ENCODE measurements around the gene BBX. TPM values are rescaled to one million over a fixed set of nuclear protein-coding genes. Genes with fewer than 3 reads are reported as not detected.

The BBX gene
- total RNA-seq, 1 donor from 2014 or later, result 90.3 TPM

- H3K4me1 Mint-ChIP-seq, result peaks cover 4% of the 10 kb centered on the region
- H3K36me3 Mint-ChIP-seq, result no peaks in the 10 kb centered on the region
- no peak overlapping the region for H3K4me3 Mint-ChIP-seq
- no peak for DNase-seq (ENCODE audit: low spot score in 2 of 2, unreplicated experiment in 2 of 2)
- TF ChIP-seq, protein P1, sequence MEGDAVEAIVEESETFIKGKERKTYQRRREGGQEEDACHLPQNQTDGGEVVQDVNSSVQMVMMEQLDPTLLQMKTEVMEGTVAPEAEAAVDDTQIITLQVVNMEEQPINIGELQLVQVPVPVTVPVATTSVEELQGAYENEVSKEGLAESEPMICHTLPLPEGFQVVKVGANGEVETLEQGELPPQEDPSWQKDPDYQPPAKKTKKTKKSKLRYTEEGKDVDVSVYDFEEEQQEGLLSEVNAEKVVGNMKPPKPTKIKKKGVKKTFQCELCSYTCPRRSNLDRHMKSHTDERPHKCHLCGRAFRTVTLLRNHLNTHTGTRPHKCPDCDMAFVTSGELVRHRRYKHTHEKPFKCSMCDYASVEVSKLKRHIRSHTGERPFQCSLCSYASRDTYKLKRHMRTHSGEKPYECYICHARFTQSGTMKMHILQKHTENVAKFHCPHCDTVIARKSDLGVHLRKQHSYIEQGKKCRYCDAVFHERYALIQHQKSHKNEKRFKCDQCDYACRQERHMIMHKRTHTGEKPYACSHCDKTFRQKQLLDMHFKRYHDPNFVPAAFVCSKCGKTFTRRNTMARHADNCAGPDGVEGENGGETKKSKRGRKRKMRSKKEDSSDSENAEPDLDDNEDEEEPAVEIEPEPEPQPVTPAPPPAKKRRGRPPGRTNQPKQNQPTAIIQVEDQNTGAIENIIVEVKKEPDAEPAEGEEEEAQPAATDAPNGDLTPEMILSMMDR (IDR thresholded peaks at IDR 0.05; ENCODE audit: unreplicated experiment), result no peak
- no peaks in the 10 kb centered on the region for H3K27me3 Mint-ChIP-seq (ENCODE audit: low read depth)
- no peak overlapping the region for H3K27ac Mint-ChIP-seq
- H3K9me3 Mint-ChIP-seq, result no peaks in the 10 kb centered on the region
Observed at GRCh38 chr3:107853821-107854220, 331.1 kb downstream of the BBX start.

DNA sequence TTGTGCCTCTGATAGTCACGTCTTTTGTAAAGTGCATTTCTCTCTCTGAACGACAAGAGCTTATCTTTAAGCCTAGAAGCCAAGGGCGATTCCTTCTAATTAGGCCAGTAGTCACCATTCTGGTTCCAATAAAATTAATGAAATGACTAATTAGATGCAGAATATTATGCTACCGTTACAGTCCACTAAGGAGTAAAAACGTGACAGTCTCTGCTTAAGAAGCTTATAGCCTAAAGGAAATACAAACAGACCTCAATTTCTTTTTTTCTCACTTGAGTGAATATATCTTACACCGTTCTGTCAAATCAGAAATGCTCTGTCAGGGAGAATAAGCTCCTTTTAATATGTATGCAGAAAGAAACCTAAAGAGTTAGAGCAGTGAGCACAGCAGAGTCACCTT, 332.0 kb downstream of the BBX start:
- Mint-ChIP-seq H3K4me1 (peaks cover 4% of the 10 kb centered on the region), H3K36me3 (no peaks in the 10 kb centered on the region), H3K4me3 (no peak overlapping the region), H3K27ac (no peak overlapping the region), H3K9me3 (peaks cover 3% of the 10 kb centered on the region), H3K27me3 (ENCODE audit: low read depth) (no peaks in the 10 kb centered on the region)
- TF ChIP-seq, protein P1 (IDR thresholded peaks at IDR 0.05; ENCODE audit: unreplicated experiment), result no peak
- no peak for DNase-seq (ENCODE audit: low spot score in 2 of 2, unreplicated experiment in 2 of 2)

DNA sequence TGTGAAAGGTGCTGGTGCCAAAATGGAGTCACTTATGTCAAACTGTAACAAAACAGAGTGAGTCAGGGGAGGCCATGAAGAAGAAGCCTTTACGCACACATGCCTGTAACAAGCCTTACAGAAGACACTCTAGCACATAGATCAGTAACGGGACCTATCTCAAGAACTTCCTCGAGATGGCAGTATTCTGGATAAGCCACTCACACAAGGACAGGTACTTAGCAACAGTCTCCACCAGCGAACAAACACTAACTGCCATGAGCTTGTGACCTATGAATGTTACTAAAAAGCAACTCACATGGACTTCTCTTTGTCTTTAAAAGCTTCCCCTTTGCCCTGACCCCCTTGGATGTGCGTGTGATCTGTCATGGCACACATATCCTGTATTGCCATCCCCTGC, 332.9 kb downstream of the BBX start:
- no peak for DNase-seq (ENCODE audit: low spot score in 2 of 2, unreplicated experiment in 2 of 2)
- TF ChIP-seq, protein P1 (IDR thresholded peaks at IDR 0.05; ENCODE audit: unreplicated experiment), result no peak
- H3K9me3 Mint-ChIP-seq, result peaks cover 6% of the 10 kb centered on the region
- no peaks in the 10 kb centered on the region for H3K27me3 Mint-ChIP-seq (ENCODE audit: low read depth)
- H3K4me1 Mint-ChIP-seq, result peaks cover 4% of the 10 kb centered on the region
- no peaks in the 10 kb centered on the region for H3K36me3 Mint-ChIP-seq
- H3K4me3 Mint-ChIP-seq, result no peak overlapping the region
- H3K27ac Mint-ChIP-seq, result no peak overlapping the region

GRCh38 chr3:107857854-107858253, 335.1 kb downstream of the BBX start:
- Mint-ChIP-seq H3K27me3 (ENCODE audit: low read depth) (no peaks in the 10 kb centered on the region), H3K9me3 (peaks cover 6% of the 10 kb centered on the region), H3K36me3 (no peaks in the 10 kb centered on the region), H3K4me1 (peaks cover 4% of the 10 kb centered on the region), H3K4me3 (no peak overlapping the region), H3K27ac (no peak overlapping the region)
- TF ChIP-seq, protein P1 (IDR thresholded peaks at IDR 0.05; ENCODE audit: unreplicated experiment), result no peak
- DNase-seq (ENCODE audit: low spot score in 2 of 2, unreplicated experiment in 2 of 2), result no peak

GRCh38 chr3:107858876-107859275, 336.1 kb downstream of the BBX start:
- peaks cover 1% of the 10 kb centered on the region for H3K4me1 Mint-ChIP-seq
- H3K27me3 Mint-ChIP-seq (ENCODE audit: low read depth), result no peaks in the 10 kb centered on the region

More at GRCh38 chr3:107858876-107859275, 336.1 kb downstream of the BBX start:
- Mint-ChIP-seq H3K4me3 (no peak overlapping the region), H3K27ac (no peak overlapping the region), H3K9me3 (peaks cover 6% of the 10 kb centered on the region), H3K36me3 (no peaks in the 10 kb centered on the region)
- TF ChIP-seq, protein P1 (IDR thresholded peaks at IDR 0.05; ENCODE audit: unreplicated experiment), result no peak
- no peak for DNase-seq (ENCODE audit: low spot score in 2 of 2, unreplicated experiment in 2 of 2)

Other genes with a start within 250 kb of the BBX start
- not detected in 3 replicates for gene CCDC54, start 145.5 kb upstream of the BBX start, total RNA-seq